ENCODE measurements around the gene CTNNBL1. TPM values are rescaled to one million over a fixed set of nuclear protein-coding genes. Genes with fewer than 3 reads are reported as not detected.
A peak's percentile ranks its signal among the peaks of the same experiment; 100 is the strongest.

CTNNBL1 gene
- total and polyA plus RNA-seq, 12 donors, result 42.2 to 104 (median 52.0) TPM

DNA sequence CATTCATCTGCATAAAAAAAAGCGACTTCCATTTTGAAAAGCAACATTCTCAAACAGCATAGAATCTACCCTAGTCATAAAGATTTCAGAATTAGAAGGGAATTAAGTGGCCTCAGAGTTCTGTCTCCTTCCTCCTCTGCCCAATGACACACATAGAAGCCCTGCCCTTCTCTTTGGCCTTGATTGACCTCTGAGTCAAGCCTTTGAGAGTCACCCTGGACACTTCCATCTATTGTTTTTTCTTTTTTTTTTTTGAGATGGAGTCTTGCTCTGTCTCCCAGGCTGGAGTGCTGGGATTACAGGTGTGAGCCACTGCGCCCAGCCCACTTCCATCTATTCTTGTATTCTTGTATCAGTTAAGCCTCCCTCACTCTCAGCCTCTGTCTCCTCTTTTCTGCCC lies 44.8 kb upstream of the CTNNBL1 start:
- 55 to 76% methylated on average over 2 of the region's 2 CpGs for WGBS, 2 donors
- peak overlapping the region in 3 of 10 donors; percentile 24 to 43 (median 30) for H3K27ac ChIP-seq
- peaks cover 0 to 17% (median 7%) of the 10 kb centered on the region in 9 donors for H3K4me1 ChIP-seq
- TF ChIP-seq, protein P1, sequence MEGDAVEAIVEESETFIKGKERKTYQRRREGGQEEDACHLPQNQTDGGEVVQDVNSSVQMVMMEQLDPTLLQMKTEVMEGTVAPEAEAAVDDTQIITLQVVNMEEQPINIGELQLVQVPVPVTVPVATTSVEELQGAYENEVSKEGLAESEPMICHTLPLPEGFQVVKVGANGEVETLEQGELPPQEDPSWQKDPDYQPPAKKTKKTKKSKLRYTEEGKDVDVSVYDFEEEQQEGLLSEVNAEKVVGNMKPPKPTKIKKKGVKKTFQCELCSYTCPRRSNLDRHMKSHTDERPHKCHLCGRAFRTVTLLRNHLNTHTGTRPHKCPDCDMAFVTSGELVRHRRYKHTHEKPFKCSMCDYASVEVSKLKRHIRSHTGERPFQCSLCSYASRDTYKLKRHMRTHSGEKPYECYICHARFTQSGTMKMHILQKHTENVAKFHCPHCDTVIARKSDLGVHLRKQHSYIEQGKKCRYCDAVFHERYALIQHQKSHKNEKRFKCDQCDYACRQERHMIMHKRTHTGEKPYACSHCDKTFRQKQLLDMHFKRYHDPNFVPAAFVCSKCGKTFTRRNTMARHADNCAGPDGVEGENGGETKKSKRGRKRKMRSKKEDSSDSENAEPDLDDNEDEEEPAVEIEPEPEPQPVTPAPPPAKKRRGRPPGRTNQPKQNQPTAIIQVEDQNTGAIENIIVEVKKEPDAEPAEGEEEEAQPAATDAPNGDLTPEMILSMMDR (IDR thresholded peaks at IDR 0.05), result no peak
- ATAC-seq (peak; percentile 49 to 92 (median 77)), DNase-seq (no peak)
- H3K36me3 ChIP-seq, result no peaks in the 10 kb centered on the region
- H3K4me3 ChIP-seq, result no peak overlapping the region
- H3K27me3 ChIP-seq, result peaks cover 0 to 15% (median 7%) of the 10 kb centered on the region in 7 donors
- intact Hi-C loops (cut with DNase I), result no loop called here
- H3K9me3 ChIP-seq, result no peaks in the 10 kb centered on the region

DNA sequence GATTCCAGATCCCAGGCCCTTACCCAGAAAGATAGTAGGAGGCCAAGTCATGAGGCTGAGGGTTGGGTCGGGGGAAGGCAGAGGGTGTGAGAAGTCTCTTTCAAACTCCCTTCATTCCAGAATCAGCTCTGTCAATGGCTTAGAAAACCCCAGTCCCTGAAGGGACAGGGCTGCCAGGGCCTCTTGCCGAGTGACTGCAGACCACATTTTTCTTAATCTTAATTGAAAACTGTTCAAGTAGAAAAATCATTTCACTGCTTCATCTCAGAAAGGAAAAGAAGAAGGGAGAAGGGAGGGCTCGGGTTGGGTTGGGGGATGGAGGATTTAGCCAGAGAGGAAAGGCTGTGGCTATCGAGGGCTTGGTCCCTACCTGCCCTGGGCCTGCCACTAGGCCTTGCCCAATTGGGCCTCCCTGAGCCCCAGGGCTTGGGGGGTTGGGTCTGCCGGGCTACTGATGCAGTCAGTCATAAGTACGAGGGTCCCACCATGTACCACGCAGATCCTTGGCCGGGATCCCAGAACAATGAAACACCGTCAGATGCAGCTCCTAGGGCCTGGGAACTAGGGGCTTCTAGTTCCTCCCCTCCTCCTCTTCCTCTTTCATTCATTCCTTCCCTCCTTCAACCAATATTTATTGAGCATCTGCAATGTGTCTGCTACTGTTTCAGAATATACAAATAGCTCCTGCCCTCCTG lies 44.0 kb upstream of the CTNNBL1 start:
- Histone ChIP-seq H3K36me3 (no peaks in the 10 kb centered on the region), H3K4me1 (peaks cover 0 to 17% (median 7%) of the 10 kb centered on the region in 9 donors), H3K4me3 (no peak overlapping the region), H3K27me3 (peaks cover 0 to 8% (median 4%) of the 10 kb centered on the region in 7 donors), H3K9me3 (no peaks in the 10 kb centered on the region), H3K27ac (peak overlapping the region in 2 of 10 donors; percentile 13 to 43)
- 74 to 75% methylated on average over 9 of the region's 9 CpGs for WGBS, 2 donors
- DNase-seq, result no peak
- TF ChIP-seq, protein P1 (IDR thresholded peaks at IDR 0.05), result no peak
- no peak for ATAC-seq
- intact Hi-C loops (cut with DNase I), result loop anchor here in 3 of 10 donors (5.0 to 10.0 kb wide), 5 partner anchors 105 to 575 kb away; no protein-coding TSS in a partner anchor

DNA sequence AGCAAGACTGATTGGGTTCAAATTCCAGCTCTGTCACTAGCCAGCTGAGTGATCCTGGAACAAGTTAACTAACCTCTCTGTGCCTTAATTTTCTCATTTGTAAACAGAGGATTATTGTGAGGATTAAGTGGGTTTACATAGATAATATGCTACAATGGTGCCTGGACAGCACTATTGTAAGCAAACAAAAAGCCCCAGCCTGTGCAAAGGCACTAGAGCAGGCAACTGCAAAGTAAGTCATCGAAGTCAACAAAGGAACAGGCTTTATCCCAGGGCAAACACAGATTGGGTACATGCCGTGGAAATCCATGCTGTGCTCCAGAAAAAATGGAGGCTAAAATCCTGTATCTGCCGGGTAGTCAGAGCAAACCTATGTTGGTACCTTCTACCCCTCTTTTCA lies 43.2 kb upstream of the CTNNBL1 start:
- ATAC-seq, result no peak
- H3K36me3 ChIP-seq, result no peaks in the 10 kb centered on the region
- intact Hi-C loops (cut with DNase I), result loop anchor here in 3 of 10 donors (5.0 to 10.0 kb wide), 5 partner anchors 104 to 574 kb away; no protein-coding TSS in a partner anchor
- H3K4me3 ChIP-seq, result no peak overlapping the region
- no peak overlapping the region for H3K27ac ChIP-seq
- 97 to 99% methylated on average over 3 of the region's 3 CpGs for WGBS, 2 donors
- DNase-seq, result no peak
- no peaks in the 10 kb centered on the region for H3K27me3 ChIP-seq
- H3K9me3 ChIP-seq, result no peaks in the 10 kb centered on the region
- TF ChIP-seq, protein P1 (IDR thresholded peaks at IDR 0.05), result no peak
- H3K4me1 ChIP-seq, result peaks cover 0 to 17% (median 7%) of the 10 kb centered on the region in 9 donors

DNA sequence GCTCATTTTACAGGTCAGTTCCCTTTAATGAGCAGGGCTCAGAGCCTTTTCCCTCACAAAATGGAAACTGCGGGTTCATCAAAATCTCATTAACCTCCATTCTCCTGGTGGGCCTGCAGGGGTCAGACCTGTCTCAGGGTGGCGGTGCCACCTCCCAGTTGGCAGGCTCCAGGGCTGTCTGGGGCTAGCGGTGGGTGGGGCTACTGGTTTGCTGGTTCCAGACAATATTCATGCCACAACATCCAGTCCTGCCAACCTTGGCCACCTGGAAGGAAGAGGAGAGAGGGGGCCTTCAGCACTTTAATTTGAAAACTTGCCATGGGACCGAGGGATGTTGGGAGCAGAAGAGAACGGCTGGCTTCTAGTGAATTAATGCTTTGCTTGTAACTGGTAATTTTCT lies 41.9 kb upstream of the CTNNBL1 start:
- intact Hi-C loops (cut with DNase I), result loop anchor here in 3 of 10 donors (5.0 to 10.0 kb wide), 5 partner anchors 103 to 573 kb away; no protein-coding TSS in a partner anchor
- no peaks in the 10 kb centered on the region for H3K27me3 ChIP-seq
- no peaks in the 10 kb centered on the region for H3K9me3 ChIP-seq
- TF ChIP-seq, protein P1 (IDR thresholded peaks at IDR 0.05), result peak; percentile 7 to 59 (median 42)
- 38 to 46% methylated on average over 5 of the region's 5 CpGs for WGBS, 2 donors
- H3K36me3 ChIP-seq, result no peaks in the 10 kb centered on the region
- ATAC-seq (peak; percentile 44 to 91 (median 82)), DNase-seq (peak; percentile 26 to 35)
- H3K4me3 ChIP-seq, result no peak overlapping the region
- peaks cover 0 to 17% (median 7%) of the 10 kb centered on the region in 9 donors for H3K4me1 ChIP-seq
- no peak overlapping the region for H3K27ac ChIP-seq

Measured in heart right ventricle (tissue), 16 donors.